Thyroid gland (tissue), 4 donors: ENCODE results near the gene APELA.

Source experiments
- CTCF ChIP-seq, 6 experiments: fragments of 200-600 bp in 3 of 6; fragments of 450-650 bp in 3 of 6; sonication (generic) in 3 of 6; IDR thresholded peaks; one replicate each; pipeline ENCODE4 v1.5.1; 2016 to 2019; ENCODE audit warnings: antibody characterized with exemption in 6 of 6, mild to moderate bottlenecking in 2 of 6, inconsistent platforms in 1 of 6, moderate library complexity in 1 of 6
- POLR2A ChIP-seq, 2 donors: fragments of 450-650 bp; IDR thresholded peaks; one replicate each; pipeline ENCODE4 v1.6.1; 2017; ENCODE audit warnings: antibody characterized with exemption in 2 of 2, mild to moderate bottlenecking in 2 of 2, moderate library complexity in 1 of 2

DNA sequence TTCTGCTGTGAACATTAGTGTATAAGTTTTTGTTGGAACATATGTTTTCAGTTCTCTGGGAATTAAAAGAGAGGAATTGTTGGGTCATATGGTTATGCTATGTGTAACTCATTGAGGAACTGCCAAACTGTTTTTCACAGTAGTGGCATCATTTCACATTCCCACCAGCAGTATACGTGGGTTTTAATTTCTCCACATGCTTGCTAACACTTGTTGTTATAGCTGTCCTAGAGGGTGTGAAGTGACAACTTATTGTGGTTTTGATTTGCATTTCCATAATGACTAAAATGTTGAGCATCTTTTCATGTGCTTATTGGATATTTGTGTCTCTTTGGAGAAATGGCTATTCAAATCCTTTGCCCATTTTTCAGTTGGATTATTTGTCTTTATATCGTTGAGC lies 13.7 kb downstream of the APELA start:
- no peak for TF ChIP-seq CTCF (IDR thresholded peaks at IDR 0.05)
- TF ChIP-seq POLR2A (IDR thresholded peaks at IDR 0.05): no peak
